Naive B cell (primary cell): ENCODE measurements around the gene GRK3. TPM values are rescaled to one million over a fixed set of nuclear protein-coding genes. Genes with fewer than 3 reads are reported as not detected.

Source experiments
- ATAC-seq, 2 donors: fragments of 150-1000 bp; cut with Tn5 transposase; 2 replicates each; pipeline ENCODE4 v1.10.0; 2021; ENCODE audit warnings: low read depth in 2 of 2, mild to moderate bottlenecking in 2 of 2, moderate library complexity in 2 of 2
- DNase-seq: peaks from one replicate; pipeline ENCODE4 v3.0.0; 2022
- H3K27ac Mint-ChIP-seq, 6 donors: one replicate each; pipeline ENCODE4 v1.8.0; 2020 to 2022; ENCODE audit warnings: mild to moderate bottlenecking in 6 of 6, mixed read lengths in 6 of 6, moderate library complexity in 5 of 6, inconsistent platforms in 2 of 6
- H3K27me3 Mint-ChIP-seq, 3 donors: one replicate each; pipeline ENCODE4 v1.8.0; 2021 to 2022; ENCODE audit warnings: mixed read lengths in 3 of 3, mild to moderate bottlenecking in 1 of 3
- H3K36me3 Mint-ChIP-seq, 2 donors: one replicate each; pipeline ENCODE4 v1.8.0; 2020 to 2022; ENCODE audit warnings: mixed read lengths in 2 of 2, inconsistent platforms in 1 of 2, mild to moderate bottlenecking in 1 of 2
- H3K4me1 Mint-ChIP-seq, 3 donors: one replicate each; pipeline ENCODE4 v1.8.0; 2020 to 2022; ENCODE audit warnings: mixed read lengths in 3 of 3, inconsistent platforms in 1 of 3, mild to moderate bottlenecking in 1 of 3, moderate library complexity in 1 of 3
- H3K4me3 Mint-ChIP-seq, 8 donors: one replicate each; pipeline ENCODE4 v1.8.0; 2020 to 2022; ENCODE audit warnings: mild to moderate bottlenecking in 8 of 8, mixed read lengths in 8 of 8, moderate library complexity in 8 of 8, inconsistent platforms in 2 of 8
- H3K9me3 Mint-ChIP-seq, 7 donors: one replicate each; pipeline ENCODE4 v1.8.0; 2020 to 2022; ENCODE audit warnings: mixed read lengths in 7 of 7, mild to moderate bottlenecking in 5 of 7, inconsistent platforms in 2 of 7, moderate library complexity in 1 of 7
- polyA plus RNA-seq, 6 donors: library from polyadenylated mRNA; unstranded; fragments of 300-500 nt; fragmentation: Illumina TruSeq; gene quantifications; one replicate each; pipeline ENCODE4 v1.2.3, GENCODE V29; 2021; ENCODE audit warnings: low read depth in 6 of 6

The GRK3 gene
- polyA plus RNA-seq, 6 donors from 2014 or later, result 5.9 to 18.8 (median 12.9) TPM

GRCh38 chr22:25729016-25729995 is 164.8 kb downstream of the GRK3 start:
- Mint-ChIP-seq H3K27me3 (no peaks in the 10 kb centered on the region), H3K4me3 (no peak overlapping the region), H3K9me3 (no peaks in the 10 kb centered on the region), H3K36me3 (no peaks in the 10 kb centered on the region), H3K4me1 (peaks cover 8 to 10% (median 9%) of the 10 kb centered on the region in 3 donors), H3K27ac (peak overlapping the region; percentile 26 to 62 (median 50))
- DNase-seq (no peak), ATAC-seq (no peak)

DNA sequence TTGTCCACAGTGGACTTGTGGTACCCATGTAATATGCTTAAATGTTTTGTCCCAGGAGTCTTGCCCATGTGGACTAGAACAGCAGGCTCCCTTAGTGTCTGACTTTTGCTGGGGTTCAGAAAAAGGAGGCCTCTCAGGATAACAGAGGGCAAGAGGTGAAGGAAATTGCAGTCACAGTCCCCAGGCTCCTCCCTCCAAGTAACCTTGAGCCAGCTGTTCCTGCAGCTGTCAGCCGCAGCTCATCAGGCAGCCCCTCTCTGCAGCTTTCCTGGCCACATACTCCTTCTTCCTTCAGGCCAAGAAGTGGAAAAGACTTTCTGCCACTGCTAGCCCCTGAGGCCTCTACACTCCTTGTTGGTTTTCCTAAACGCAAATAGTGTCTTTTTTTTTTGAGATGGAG is 171.2 kb downstream of the GRK3 start:
- Mint-ChIP-seq H3K4me3 (no peak overlapping the region), H3K27ac (no peak overlapping the region), H3K36me3 (no peaks in the 10 kb centered on the region), H3K4me1 (peaks cover 6 to 10% (median 9%) of the 10 kb centered on the region in 3 donors), H3K27me3 (peaks cover 0 to 16% (median 3%) of the 10 kb centered on the region in 3 donors), H3K9me3 (no peaks in the 10 kb centered on the region)
- no peak for DNase-seq
- ATAC-seq, result no peak

- H3K9me3 Mint-ChIP-seq, result no peaks in the 10 kb centered on the region
- peak overlapping the region in 1 of 6 donors; percentile 69 for H3K27ac Mint-ChIP-seq
- no peak for ATAC-seq
- peaks cover 0 to 16% (median 3%) of the 10 kb centered on the region in 3 donors for H3K27me3 Mint-ChIP-seq
- DNase-seq, result no peak
- peaks cover 6 to 10% (median 9%) of the 10 kb centered on the region in 3 donors for H3K4me1 Mint-ChIP-seq
- peak overlapping the region in 3 of 8 donors; percentile 1 to 54 (median 6) for H3K4me3 Mint-ChIP-seq
- no peaks in the 10 kb centered on the region for H3K36me3 Mint-ChIP-seq
These were observed 172.0 kb downstream of the GRK3 start for GRCh38 chr22:25736378-25737011.

DNA sequence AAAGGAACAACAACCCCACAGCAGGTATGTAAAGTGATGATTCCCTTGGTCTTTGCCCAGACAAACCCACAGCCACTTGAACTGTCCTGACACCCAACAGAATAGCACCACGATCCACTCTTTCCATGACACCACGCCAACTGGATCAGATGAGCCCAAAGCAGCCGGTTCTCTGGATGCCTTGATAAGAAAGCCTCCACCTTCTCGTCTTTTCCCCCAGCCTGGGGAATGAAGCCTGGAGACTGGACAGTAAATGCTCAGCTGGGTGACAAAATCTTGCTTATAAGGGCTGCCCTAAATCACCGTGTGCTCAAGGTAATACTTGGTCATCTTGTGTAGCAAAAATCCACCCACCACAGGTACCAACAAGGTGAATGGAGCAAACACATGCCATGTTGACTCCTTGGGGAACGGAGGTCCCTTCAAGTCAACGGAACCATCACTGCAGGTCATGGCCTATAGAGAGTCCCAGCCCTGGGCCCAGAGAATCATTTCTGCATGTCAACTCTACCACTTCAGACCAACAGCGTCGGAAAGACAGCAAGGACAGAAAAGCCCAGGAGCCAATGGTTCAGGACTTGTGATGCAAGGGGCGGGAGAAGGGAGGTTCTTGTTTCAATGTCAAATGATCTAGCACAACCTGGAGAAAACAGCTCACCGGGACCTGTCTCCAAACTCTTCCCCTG is 175.3 kb downstream of the GRK3 start:
- no peaks in the 10 kb centered on the region for H3K36me3 Mint-ChIP-seq
- ATAC-seq (no peak), DNase-seq (no peak)
- H3K4me1 Mint-ChIP-seq, result peaks cover 6 to 9% (median 6%) of the 10 kb centered on the region in 3 donors
- H3K9me3 Mint-ChIP-seq, result peaks cover 0 to 1% (median 0%) of the 10 kb centered on the region in 7 donors
- H3K27ac Mint-ChIP-seq, result no peak overlapping the region
- peaks cover 0 to 16% (median 3%) of the 10 kb centered on the region in 3 donors for H3K27me3 Mint-ChIP-seq
- no peak overlapping the region for H3K4me3 Mint-ChIP-seq

GRCh38 chr22:25741692-25742626 is 177.5 kb downstream of the GRK3 start, which contains the start of gene MYO18B:
TSS of gene MYO18B (plus strand) at chr22:25742188. CDS start at chr22:25761093, 18,905 bp downstream.
- DNase-seq (no peak), ATAC-seq (no peak)
- H3K4me3 Mint-ChIP-seq, result no peak within 1 kb of the TSS
- H3K36me3 Mint-ChIP-seq, result no peaks in the 10 kb centered on the region
- H3K9me3 Mint-ChIP-seq, result peaks cover 0 to 1% (median 0%) of the 10 kb centered on the region in 7 donors
- peaks cover 0 to 4% (median 0%) of the 10 kb centered on the region in 3 donors for H3K4me1 Mint-ChIP-seq
- peak within 1 kb of the TSS in 1 of 6 donors; percentile 15 for H3K27ac Mint-ChIP-seq
- peaks cover 0 to 16% (median 3%) of the 10 kb centered on the region in 3 donors for H3K27me3 Mint-ChIP-seq

DNA sequence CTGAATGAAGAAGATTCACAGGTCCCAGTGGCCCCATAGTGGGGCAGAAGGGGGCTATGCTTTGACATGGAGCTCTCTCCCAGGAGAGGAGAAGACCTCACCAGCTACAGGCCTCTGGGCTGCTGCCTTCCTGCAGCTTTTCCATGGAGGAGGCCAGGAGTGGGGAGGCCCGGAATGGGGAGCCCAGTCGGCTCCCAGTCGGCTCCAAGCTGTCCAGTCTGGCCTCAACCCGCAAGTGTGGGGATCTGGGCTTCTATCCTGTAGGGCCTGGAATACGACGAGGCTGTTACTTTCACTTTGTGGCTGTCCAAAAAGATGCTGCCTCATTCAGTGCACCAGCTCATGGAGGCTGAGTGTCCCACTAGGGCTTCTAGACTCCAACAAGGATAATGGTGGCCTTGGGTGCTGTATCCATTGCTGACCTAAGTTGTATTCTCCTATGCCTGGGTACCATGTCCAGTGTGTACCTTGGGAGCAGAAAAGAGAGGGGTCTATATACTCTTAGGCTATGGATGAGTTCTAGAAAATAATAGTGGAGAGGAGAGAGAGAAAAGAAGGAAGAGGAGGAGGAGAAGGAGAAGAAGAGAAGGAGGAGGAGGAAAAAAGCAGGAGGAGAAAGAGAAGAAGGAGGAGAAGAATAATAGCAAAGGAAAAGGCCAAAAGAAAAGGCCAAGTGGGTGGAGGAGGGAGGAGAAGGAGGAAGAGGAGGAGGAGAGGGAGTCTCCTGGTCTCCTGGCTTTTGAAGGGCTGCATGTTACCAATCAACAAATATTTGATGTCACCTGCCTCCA is 178.6 kb downstream of the GRK3 start:
- Mint-ChIP-seq H3K4me1 (peaks cover 0 to 3% (median 0%) of the 10 kb centered on the region in 3 donors), H3K27me3 (peaks cover 0 to 8% (median 3%) of the 10 kb centered on the region in 3 donors), H3K36me3 (no peaks in the 10 kb centered on the region), H3K9me3 (peaks cover 0 to 1% (median 0%) of the 10 kb centered on the region in 7 donors), H3K27ac (peak overlapping the region in 1 of 6 donors; percentile 15), H3K4me3 (no peak overlapping the region)
- DNase-seq (no peak), ATAC-seq (no peak)

DNA sequence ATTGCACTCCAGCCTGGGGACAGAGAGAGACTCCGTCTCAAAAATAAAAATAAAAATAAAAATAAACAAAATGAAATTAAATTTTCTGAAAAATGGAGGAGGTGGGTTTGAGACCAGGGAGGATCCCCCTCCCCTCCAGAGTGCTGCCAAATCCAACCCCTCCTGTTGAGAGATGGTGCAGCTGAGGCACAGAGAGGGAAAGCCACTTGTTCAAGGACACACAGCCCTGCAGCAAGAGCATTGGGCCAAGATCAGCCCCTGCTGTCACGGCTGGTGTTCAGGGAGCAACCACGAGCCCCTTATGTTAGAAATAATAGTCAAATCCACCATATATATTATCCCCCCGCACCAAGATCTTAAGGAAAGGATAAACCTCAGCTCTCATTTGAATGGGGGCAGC is 180.2 kb downstream of the GRK3 start:
- no peak for DNase-seq
- Mint-ChIP-seq H3K4me3 (no peak overlapping the region), H3K4me1 (no peaks in the 10 kb centered on the region), H3K27me3 (no peaks in the 10 kb centered on the region), H3K27ac (peak overlapping the region in 1 of 6 donors; percentile 53), H3K9me3 (peaks cover 0 to 1% (median 0%) of the 10 kb centered on the region in 7 donors), H3K36me3 (no peaks in the 10 kb centered on the region)
- ATAC-seq, result no peak

DNA sequence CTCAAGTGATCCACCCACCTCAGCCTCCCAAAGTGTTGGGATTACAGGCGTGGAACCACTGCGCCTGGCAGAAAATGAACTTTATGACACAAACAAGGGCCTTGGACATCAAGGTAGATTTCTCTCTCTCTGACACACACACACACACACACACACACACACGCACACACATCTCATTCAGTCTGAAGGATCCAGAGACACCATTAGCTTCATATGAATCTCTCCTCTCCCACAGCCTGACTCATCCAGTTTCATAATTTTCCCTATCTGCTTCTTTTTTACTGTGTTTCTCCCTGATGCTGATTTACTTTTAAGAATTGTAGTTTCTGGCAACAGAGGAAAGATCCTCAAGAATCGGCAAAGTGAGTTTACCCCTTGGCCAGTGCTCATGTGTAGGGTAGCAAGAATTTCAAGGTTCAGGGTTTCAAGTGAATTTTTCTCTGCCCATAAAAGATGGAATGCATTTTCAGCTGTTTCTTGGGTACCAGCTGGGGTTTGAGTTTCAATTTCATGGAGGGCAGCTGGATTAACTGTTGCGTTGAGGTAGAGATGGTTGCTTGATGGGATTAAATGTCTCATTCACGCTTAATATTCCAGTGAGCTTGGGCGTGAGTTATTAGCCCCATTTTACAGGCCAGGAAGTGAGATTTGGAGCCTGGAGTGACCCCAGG is 181.0 kb downstream of the GRK3 start:
- H3K9me3 Mint-ChIP-seq, result peaks cover 0 to 1% (median 0%) of the 10 kb centered on the region in 7 donors
- no peak overlapping the region for H3K4me3 Mint-ChIP-seq
- H3K27ac Mint-ChIP-seq, result peak overlapping the region in 1 of 6 donors; percentile 67
- H3K4me1 Mint-ChIP-seq, result no peaks in the 10 kb centered on the region
- H3K27me3 Mint-ChIP-seq, result peaks cover 0 to 6% (median 0%) of the 10 kb centered on the region in 3 donors
- no peaks in the 10 kb centered on the region for H3K36me3 Mint-ChIP-seq
- ATAC-seq, result no peak
- DNase-seq, result no peak

DNA sequence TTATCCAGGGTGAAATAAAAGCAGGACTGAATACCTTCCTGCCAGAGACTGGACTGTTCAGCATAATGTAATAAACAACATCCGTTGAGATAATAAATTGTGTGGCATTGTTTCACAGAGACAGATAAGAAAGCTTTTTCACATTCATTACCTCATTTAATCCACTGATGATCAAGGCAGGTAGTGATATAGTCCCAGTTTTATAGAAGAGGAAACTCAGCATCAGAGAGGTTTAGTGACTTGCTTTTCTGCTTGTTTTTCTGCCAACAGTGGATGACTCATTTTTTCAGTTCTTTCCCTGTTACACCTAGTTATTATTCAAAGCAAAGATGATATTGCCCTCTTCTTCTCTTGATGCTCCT is 181.5 kb downstream of the GRK3 start:
- Mint-ChIP-seq H3K9me3 (peaks cover 0 to 1% (median 0%) of the 10 kb centered on the region in 7 donors), H3K4me1 (no peaks in the 10 kb centered on the region), H3K27ac (peak overlapping the region in 2 of 6 donors; percentile 29 to 38), H3K27me3 (peaks cover 0 to 9% (median 0%) of the 10 kb centered on the region in 3 donors), H3K4me3 (no peak overlapping the region), H3K36me3 (no peaks in the 10 kb centered on the region)
- DNase-seq (no peak), ATAC-seq (no peak)

DNA sequence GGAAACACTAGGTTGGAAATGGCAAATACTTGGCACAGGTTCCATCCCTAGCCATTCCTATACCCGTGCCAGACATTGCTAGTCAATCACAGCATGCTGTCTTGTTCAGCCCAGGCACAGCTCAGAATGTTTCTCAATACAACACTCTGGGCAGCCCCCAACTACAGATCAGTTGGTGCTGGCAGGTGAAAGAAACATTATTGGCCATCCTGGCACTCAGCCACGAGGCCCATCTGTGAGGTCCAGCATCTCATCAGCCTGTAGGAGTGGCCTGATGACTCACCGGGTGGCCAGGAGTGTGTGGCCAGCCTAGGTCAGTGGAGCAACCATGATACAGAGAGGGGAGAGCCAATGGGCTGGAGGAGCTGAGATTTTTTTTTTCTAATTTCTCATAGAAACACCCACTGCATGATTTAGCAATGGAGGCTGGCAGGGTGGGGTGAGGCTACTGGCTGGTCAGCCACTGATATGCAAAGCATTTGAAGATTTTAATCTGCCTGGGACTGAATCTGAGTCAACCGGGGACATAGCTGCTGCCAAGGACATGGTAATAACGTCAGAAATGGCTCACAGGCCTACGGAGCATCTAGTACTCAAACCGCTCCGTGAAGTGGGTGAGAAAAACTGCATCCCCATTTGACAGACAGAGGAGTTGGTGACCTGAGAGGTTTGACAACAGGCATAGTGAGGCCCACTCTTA is 182.9 kb downstream of the GRK3 start:
- no peak overlapping the region for H3K27ac Mint-ChIP-seq
- DNase-seq, result no peak
- no peaks in the 10 kb centered on the region for H3K36me3 Mint-ChIP-seq
- H3K27me3 Mint-ChIP-seq, result peaks cover 0 to 9% (median 0%) of the 10 kb centered on the region in 3 donors
- peaks cover 0 to 1% (median 0%) of the 10 kb centered on the region in 7 donors for H3K9me3 Mint-ChIP-seq
- no peaks in the 10 kb centered on the region for H3K4me1 Mint-ChIP-seq
- no peak overlapping the region for H3K4me3 Mint-ChIP-seq
- no peak for ATAC-seq

- H3K4me3 Mint-ChIP-seq, result no peak overlapping the region
- peaks cover 0 to 1% (median 0%) of the 10 kb centered on the region in 7 donors for H3K9me3 Mint-ChIP-seq
- H3K27me3 Mint-ChIP-seq, result peaks cover 0 to 9% (median 0%) of the 10 kb centered on the region in 3 donors
- H3K36me3 Mint-ChIP-seq, result no peaks in the 10 kb centered on the region
- no peak for DNase-seq
- no peaks in the 10 kb centered on the region for H3K4me1 Mint-ChIP-seq
- no peak for ATAC-seq
- H3K27ac Mint-ChIP-seq, result no peak overlapping the region
These were observed 183.7 kb downstream of the GRK3 start for GRCh38 chr22:25748140-25748539.
